Measurements from ENCODE around the gene ADIPOR2. TPM values are rescaled to one million over a fixed set of nuclear protein-coding genes. Genes with fewer than 3 reads are reported as not detected.

The ADIPOR2 gene
- total and polyA plus RNA-seq, 12 donors = 18.5 to 47.7 (median 41.6) TPM

DNA sequence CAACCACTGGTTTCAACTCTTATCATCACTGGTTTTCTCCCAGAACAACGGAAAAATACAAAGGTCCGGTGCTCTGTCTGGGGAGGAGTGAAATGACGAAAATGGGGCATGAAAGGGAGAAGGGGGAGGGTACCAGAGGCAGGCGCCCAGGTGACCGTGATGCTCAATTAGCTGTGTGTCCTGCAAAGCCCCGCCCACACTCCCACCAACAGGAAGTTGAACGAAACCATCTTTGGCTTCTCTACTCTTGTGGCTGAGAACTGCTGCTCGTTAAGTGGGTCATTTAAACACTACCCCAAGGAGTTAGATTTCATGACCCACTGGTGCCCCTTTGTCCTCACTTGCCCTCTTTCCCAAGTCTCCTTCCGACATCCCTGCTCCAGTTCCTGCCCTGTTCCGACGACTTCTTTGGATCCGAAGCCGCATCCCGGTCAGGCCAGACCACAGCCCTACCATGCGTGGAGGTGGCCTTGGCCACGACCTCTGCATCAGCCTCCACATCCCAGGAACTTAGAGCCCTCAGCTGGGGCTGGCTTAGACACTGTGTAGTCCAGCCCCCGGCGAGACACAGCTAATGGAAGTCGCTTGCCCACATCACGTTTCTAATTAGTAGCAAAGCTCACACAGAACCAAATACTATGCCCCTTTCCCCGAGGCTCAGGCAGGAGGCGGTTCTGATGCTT is 118.1 kb downstream of the ADIPOR2 start:
- H3K27me3 ChIP-seq = peaks cover 0 to 7% (median 3%) of the 10 kb centered on the region in 7 donors
- peaks cover 3 to 76% (median 14%) of the 10 kb centered on the region in 9 donors for H3K4me1 ChIP-seq
- H3K4me3 ChIP-seq = no peak overlapping the region
- H3K9me3 ChIP-seq = no peaks in the 10 kb centered on the region
- no peaks in the 10 kb centered on the region for H3K36me3 ChIP-seq
- peak overlapping the region in 1 of 10 donors; percentile 93 for H3K27ac ChIP-seq
- intact Hi-C loops (cut with DNase I) = loop anchor here in 4 of 10 donors (10.0 kb wide), 4 partner anchors 216 to 976 kb away; no protein-coding TSS in a partner anchor
- ATAC-seq (no peak), DNase-seq (no peak)
- TF ChIP-seq, protein P1, sequence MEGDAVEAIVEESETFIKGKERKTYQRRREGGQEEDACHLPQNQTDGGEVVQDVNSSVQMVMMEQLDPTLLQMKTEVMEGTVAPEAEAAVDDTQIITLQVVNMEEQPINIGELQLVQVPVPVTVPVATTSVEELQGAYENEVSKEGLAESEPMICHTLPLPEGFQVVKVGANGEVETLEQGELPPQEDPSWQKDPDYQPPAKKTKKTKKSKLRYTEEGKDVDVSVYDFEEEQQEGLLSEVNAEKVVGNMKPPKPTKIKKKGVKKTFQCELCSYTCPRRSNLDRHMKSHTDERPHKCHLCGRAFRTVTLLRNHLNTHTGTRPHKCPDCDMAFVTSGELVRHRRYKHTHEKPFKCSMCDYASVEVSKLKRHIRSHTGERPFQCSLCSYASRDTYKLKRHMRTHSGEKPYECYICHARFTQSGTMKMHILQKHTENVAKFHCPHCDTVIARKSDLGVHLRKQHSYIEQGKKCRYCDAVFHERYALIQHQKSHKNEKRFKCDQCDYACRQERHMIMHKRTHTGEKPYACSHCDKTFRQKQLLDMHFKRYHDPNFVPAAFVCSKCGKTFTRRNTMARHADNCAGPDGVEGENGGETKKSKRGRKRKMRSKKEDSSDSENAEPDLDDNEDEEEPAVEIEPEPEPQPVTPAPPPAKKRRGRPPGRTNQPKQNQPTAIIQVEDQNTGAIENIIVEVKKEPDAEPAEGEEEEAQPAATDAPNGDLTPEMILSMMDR (IDR thresholded peaks at IDR 0.05) = no peak
- 89 to 90% methylated on average over 22 of the region's 22 CpGs for WGBS, 2 donors

DNA sequence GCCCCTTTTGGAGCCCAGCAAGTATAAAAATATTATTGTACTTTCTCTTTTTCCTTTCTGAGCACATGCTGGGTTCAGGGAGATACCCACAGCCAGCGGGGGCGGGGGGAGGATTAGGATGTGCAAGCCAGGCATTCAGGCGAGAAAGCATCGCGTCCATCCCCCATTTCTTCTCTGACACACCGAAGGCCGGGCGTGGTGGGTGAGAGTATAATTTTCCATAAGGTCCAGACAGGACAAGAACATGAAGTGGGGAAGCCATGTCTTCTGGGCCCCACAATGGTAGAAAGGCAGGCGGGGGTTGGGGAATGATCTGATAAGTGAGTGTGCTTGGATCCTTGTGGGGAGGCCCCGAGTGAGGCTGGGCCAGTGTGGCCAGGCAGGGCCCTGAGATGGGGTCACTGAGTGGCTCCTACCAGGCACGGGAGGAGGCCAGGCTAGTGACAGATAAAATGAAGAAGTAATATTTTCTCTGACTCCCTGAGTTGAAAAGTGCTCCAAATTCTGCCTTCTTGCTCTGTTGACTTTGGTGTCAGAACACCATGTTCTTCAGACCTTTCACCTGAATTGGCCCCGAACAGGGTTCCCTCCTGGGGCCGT is 118.8 kb downstream of the ADIPOR2 start:
- DNase-seq = no peak

DNA sequence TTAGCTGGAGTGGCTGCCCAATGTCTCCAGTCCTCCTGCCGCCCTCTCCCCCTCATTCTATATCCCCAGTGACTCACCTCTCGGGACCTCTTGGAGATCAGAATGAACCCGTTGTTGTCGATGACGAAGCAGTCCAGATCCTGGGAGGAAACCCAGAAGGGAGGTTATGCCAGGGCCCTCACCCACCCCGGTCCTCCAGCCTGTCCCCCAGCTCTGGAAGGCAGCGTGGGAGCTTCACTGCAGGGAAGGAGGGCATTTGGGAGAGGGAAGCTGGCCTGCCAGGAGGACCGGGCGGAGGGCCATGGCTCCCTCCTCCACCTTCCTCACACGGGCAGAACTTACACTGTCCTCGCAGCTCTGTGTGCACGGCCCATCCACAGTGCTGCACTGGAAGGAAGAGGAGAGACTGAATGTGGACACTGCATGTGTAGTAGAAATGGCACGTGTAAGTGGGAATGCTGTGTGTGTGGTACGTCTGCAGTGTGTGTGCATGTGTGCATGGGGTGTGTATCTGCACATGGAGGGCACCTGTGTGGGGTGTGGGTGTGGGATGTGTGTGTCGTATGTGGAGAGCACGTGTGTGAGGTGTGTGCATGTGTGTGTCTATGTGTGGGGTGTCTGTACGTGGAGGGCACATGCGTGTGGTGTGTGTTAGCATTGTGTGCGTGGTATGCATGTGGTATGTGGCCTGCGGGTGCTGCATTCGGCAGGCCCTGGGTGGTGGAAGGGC is 119.5 kb downstream of the ADIPOR2 start:
- intact Hi-C loops (cut with DNase I) = no loop called here
- DNase-seq (no peak), ATAC-seq (no peak)
- peaks cover 0 to 15% (median 5%) of the 10 kb centered on the region in 7 donors for H3K27me3 ChIP-seq
- H3K9me3 ChIP-seq = no peaks in the 10 kb centered on the region
- peak overlapping the region in 1 of 10 donors; percentile 93 for H3K27ac ChIP-seq
- TF ChIP-seq, protein P1 (IDR thresholded peaks at IDR 0.05) = no peak
- WGBS, 2 donors = 86 to 91% methylated on average over 21 of the region's 21 CpGs
- H3K36me3 ChIP-seq = no peaks in the 10 kb centered on the region
- peaks cover 0 to 73% (median 7%) of the 10 kb centered on the region in 9 donors for H3K4me1 ChIP-seq
- H3K4me3 ChIP-seq = no peak overlapping the region

More for the DNA sequence above, 118.8 kb downstream of the ADIPOR2 start:
- Histone ChIP-seq H3K27me3 (peaks cover 0 to 9% (median 4%) of the 10 kb centered on the region in 7 donors), H3K9me3 (no peaks in the 10 kb centered on the region), H3K4me3 (no peak overlapping the region), H3K27ac (peak overlapping the region in 1 of 10 donors; percentile 93), H3K36me3 (no peaks in the 10 kb centered on the region), H3K4me1 (peaks cover 2 to 80% (median 13%) of the 10 kb centered on the region in 9 donors)
- no peak for ATAC-seq
- TF ChIP-seq, protein P1 (IDR thresholded peaks at IDR 0.05) = no peak
- 90 to 94% methylated on average over 13 of the region's 13 CpGs for WGBS, 2 donors
- intact Hi-C loops (cut with DNase I) = loop anchor here in 4 of 10 donors (10.0 kb wide), 4 partner anchors 215 to 975 kb away; no protein-coding TSS in a partner anchor

DNA sequence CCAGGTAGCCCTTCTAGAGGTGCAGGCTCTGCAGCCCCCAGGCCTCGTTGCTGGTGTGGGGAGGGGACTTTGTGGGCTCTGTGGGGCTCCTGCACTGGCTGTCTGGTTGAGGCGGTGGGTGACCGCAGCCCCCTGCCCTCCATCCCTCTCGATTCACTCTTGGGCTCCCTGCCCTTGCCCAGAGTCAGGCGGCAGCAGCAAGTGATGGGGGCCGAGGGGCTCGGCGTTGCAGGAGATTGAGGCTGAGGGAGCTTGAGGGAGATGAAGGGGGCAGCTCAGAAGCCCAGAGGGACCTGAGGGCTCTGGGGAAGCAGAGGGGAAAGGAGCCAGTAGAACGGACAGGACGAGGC is 120.0 kb downstream of the ADIPOR2 start:
- intact Hi-C loops (cut with DNase I) = no loop called here
- DNase-seq (no peak), ATAC-seq (no peak)
- WGBS, 2 donors = 87 to 89% methylated on average over 10 of the region's 10 CpGs
- TF ChIP-seq, protein P1 (IDR thresholded peaks at IDR 0.05) = no peak
- Histone ChIP-seq H3K27ac (peak overlapping the region in 2 of 10 donors; percentile 67 to 93), H3K4me3 (peak overlapping the region in 1 of 10 donors; percentile 39), H3K27me3 (peaks cover 0 to 20% (median 5%) of the 10 kb centered on the region in 7 donors), H3K36me3 (no peaks in the 10 kb centered on the region), H3K4me1 (peaks cover 0 to 69% (median 2%) of the 10 kb centered on the region in 9 donors), H3K9me3 (no peaks in the 10 kb centered on the region)
